Nucleus accumbens (tissue), 56 donors: ENCODE measurements around the gene CELF3.
A peak's percentile ranks its signal among the peaks of the same experiment; 100 is the strongest.
"Not testable (repeated sequence)": the region's sequence is repeated elsewhere in the genome, so short reads cannot be mapped to it uniquely, and the experiment has no call there.

ENCODE experiments used
- DNase-seq, 56 donors: peaks; one replicate each; lab custom pipeline; 2025; lab: John Stamatoyannopoulos, UW

Gene CELF3

GRCh38 chr1:151705753-151706463 lies 10.7 kb downstream of the CELF3 start:
- DNase-seq = peak in 1 of 56 donors; percentile 26

DNA sequence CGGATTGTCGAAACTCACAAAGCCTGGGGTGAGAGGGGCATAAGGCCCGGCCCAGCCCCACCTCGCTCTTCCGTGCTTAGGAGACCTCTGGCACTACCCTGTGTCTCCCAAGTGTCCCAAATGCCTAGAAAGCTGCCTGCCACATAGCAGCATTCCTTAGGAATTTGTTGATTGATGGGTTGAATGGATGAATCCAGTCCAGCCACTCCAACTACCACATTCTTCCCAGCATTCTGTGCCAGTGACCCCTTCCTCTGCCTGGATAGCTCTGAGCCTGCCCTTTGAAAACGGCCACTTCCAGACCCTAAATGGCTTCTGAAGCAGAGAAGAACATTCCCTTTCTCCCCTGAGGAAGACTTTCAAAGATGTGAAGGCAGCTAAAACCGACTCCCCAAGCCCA lies 11.5 kb downstream of the CELF3 start:
- no peak for DNase-seq

GRCh38 chr1:151704246-151704645 lies 12.4 kb downstream of the CELF3 start:
- DNase-seq = no peak

- DNase-seq = no peak
These were observed 12.8 kb downstream of the CELF3 start for GRCh38 chr1:151703813-151704212.

DNA sequence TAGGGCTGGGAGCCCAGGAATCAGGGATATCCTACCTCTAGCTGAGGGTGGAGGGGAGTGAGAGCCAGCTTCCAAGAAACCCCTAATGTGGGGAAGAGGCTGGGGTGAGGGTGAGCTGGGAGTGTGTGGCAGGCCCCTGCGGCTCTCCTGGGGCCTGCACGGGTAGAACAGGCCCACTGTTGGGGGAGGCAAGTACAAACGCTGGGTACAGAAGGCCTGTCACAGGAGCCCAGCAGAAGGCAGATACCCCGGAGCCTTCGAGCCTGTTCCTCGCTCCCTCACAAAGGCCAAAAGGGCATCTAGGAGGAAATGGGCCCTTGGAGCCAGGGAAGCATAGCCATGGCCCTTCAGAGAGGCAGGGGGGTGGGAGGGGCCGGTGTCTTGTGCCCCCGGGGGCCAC lies 13.7 kb downstream of the CELF3 start:
- DNase-seq = no peak

- DNase-seq = no peak
These were observed 15.1 kb downstream of the CELF3 start for GRCh38 chr1:151701515-151701914.

GRCh38 chr1:151693057-151693651 lies 23.4 kb downstream of the CELF3 start:
- DNase-seq = peak in 1 of 56 donors; percentile 24

DNA sequence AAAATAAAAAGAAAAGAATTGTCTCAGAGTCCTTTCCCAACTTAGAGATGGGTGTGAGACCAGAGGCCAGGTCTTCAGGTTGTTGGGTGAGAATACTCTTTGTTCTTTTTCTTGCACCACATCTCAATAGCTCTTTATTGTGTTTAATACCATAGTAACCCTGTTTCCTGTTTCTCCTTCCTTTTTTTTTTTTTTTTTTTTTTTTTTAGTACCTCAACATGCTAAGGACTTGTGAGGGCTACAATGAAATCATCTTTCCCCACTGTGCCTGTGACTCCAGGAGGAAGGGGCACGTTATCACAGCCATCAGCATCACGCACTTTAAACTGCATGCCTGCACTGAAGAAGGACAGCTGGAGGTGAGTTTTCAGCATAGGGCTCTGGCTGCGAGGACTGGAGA lies 24.4 kb downstream of the CELF3 start:
- no peak for DNase-seq

DNA sequence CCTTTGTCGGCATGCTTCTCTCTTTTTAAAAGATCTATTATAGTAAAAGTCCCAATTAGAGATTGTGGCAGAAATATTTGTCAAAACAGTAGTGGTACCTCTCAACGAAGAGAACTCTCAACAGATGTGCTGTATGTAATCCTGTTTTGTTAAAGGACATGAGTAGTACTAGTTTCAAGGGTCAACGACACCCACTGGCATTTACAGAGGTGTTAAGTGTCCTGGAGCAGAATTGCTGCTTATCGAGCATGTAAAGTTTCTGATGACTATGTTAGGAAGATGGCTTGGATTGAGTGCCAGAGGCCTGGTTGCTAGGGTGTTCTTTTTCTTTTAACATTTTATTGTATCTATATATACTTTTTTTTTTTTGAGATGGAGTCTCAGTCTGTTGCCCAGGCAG lies 27.1 kb downstream of the CELF3 start:
- DNase-seq = no peak

DNA sequence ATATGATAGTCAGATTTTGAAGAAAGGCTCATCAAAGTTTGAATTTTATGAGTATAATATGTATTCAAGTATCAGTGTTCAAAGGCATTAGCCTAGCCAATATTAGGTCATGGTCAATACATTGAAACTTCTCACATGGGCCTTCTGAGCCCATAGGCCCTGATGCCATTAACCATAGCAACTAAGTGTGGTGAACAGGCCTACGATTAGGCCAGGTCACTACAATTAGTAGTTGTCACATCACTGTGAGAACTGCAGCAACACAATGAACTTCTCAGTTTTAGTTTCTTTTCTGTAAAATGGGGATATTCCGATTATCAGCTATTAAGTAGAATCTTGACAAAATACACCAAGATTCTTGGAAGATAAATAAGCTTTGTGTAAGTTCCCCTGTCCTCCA lies 30.0 kb downstream of the CELF3 start:
- DNase-seq = no peak

DNA sequence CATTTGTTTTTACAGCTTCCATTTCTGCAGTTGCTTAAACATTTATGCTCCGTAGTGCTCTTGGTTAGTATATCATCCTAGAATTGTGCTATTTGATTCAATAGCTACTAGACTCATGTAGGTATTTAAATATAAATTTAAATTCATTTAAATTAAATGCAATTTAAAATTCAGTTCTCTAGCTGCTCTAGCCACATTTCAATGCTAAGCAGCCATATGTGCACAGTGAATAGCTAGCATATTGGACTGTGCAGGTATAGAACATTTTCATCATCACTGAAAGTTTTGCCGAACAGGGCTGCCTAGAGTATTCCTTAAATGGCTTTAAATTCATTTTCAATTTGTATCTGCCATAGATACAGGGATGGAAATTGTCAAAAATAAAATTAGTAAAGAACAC lies 32.5 kb downstream of the CELF3 start:
- no peak for DNase-seq

- DNase-seq = not testable (repeated sequence)
These were observed 33.7 kb downstream of the CELF3 start for GRCh38 chr1:151682901-151683300.

GRCh38 chr1:151681923-151682322 lies 34.7 kb downstream of the CELF3 start:
- no peak for DNase-seq

DNA sequence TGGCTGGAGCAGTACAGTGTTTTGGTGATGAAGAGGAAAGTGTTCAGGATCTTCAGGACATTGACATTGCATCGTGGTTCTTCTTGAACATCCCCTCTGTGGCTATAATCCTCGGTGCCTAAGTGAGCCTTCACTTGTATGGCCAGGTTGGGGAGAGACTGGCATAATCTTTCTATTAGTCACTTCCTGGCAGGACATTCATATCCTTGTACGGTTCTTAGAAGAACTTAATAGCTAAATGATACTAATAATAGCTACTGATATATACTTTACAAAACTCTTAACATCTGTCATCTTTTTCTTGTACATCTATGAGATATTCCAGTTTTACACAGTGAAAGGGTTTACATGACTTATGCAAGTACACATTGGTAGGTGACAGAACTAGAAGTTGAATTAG lies 35.8 kb downstream of the CELF3 start:
- DNase-seq = no peak

DNA sequence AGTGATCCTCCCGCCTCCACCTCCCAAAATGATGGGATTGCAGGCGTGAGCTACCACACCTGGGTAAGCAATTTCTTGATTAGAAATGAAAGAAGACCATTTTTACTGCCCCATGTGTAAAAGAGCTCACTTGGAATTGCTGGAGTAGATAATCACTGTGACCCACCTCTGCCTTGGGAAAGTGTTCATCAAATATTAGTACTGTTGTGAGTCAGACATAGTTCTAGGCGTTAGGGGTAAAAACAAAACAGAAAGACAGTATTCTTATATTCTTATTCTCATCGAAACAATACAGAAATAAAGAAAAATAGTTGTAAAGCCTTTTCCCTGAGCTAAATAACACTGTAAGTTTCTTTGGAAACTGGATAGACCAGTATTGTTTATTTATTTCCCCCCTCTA lies 36.2 kb downstream of the CELF3 start:
- DNase-seq = no peak

GRCh38 chr1:151673407-151673806 lies 43.2 kb downstream of the CELF3 start:
- no peak for DNase-seq

- not testable (repeated sequence) for DNase-seq
These were observed 46.4 kb downstream of the CELF3 start for GRCh38 chr1:151670036-151670675.

- no peak for DNase-seq
These were observed 48.5 kb downstream of the CELF3 start for GRCh38 chr1:151668090-151668489.

- DNase-seq = no peak
These were observed 54.9 kb downstream of the CELF3 start for GRCh38 chr1:151661751-151662150.

DNA sequence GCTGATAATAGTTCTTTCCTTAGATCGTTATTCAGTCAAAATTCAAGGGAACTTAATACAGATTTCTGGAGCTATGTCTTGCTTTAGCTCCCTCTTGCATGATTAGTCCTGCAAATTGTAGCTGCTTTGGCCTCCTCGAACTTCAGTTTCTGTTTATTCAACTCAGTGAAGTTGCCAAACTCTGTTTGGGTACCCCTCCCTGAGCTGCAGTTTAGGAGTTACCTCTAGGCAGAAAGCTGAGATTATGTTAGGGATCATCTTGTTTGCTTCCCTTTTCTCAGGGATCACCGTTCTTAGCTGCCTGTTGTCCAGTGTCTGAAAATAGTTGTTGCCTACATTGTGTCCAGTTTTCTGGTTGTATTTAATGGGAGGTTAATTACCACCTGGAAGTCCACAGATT lies 61.2 kb downstream of the CELF3 start:
- DNase-seq = no peak

- no peak for DNase-seq
These were observed 63.2 kb downstream of the CELF3 start for GRCh38 chr1:151653397-151653796.
